ENCODE measurements around the gene TMEM250.
"Not testable (repeated sequence)": the region's sequence is repeated elsewhere in the genome, so short reads cannot be mapped to it uniquely, and the experiment has no call there.

TMEM250 gene

DNA sequence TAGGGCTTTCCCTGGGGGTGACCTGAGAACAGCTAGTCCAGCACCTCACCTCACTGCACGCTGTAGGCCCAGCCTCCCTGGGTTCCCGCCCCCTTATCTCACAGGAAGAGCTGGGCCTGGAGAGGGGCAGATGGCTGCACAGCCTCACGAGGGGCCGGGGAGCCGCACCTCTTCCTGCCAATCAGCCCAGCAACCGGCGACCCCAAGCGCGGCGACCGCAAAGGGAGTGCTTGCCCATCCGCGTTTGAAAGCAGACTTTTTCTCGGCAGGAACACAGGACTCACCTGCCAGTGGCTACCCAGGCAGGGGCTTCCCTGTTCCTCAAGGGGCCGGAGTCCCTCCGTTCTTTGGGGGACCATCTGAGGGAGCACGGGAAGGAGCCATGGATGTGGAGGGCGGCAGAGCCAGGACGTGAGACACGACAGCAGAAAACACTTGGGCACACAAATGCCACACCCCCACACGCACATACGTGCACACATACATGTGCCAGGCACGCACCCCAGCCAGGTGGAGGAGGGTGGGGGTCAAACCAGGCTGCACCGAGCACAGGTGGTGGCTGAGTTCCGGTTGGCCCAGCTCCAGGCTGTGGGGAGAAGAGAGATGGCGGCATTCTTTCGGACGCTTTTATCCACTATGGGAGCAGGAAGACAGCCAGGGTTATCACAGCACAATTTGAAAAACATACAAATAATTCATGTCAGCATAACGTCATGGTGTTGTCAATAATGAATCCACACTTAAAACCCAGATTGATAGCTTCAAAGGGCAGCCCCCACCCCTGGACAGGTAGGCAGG, 11.3 kb downstream of the TMEM250 start:
- DNase-seq (ENCODE audit: low read depth), result peak; percentile 37
- TF ChIP-seq, protein P1, sequence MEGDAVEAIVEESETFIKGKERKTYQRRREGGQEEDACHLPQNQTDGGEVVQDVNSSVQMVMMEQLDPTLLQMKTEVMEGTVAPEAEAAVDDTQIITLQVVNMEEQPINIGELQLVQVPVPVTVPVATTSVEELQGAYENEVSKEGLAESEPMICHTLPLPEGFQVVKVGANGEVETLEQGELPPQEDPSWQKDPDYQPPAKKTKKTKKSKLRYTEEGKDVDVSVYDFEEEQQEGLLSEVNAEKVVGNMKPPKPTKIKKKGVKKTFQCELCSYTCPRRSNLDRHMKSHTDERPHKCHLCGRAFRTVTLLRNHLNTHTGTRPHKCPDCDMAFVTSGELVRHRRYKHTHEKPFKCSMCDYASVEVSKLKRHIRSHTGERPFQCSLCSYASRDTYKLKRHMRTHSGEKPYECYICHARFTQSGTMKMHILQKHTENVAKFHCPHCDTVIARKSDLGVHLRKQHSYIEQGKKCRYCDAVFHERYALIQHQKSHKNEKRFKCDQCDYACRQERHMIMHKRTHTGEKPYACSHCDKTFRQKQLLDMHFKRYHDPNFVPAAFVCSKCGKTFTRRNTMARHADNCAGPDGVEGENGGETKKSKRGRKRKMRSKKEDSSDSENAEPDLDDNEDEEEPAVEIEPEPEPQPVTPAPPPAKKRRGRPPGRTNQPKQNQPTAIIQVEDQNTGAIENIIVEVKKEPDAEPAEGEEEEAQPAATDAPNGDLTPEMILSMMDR (IDR thresholded peaks at IDR 0.05; ENCODE audit: low read depth, low read length, missing control alignments), result no peak
- no peak overlapping the region for H3K4me3 ChIP-seq (ENCODE audit: low read depth, low read length)

DNA sequence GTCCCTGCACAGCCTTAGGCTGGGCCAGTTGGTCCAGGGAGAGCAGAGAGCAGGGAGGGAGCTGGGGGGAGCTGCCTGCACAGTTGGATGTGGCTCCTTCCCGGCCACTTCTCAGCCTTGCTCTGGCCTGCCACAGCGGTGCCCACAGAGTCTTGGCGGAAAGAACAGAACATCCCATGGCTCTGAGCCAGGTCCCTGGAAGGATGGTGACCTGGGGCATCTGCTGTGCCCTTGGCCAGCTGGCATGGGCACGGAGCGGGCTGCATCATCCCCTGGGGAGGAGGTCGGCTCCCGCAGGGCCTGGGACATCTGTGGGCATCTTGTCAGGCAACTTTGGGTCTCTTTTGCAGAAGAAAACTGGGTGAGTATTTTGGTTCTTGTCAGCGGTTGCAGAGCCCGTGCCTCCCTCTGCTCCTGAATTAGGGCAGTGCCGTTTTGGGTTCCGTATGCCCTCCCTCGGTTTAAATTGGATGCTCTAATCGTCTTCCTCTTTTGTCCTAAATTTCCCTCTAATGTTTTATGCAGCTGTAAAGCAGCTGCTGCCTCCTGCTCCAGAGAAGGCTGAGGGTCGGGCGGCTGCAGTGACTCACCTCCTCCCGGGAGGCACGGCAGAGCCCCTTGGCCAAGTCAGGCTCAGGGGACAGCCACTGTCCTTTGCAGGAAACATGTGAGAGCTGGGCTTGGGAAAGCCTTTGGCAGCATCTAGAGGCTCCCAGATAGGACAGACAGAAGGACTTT, 13.1 kb downstream of the TMEM250 start:
- DNase-seq (ENCODE audit: low read depth), result no peak
- no peak overlapping the region for H3K4me3 ChIP-seq (ENCODE audit: low read depth, low read length)

DNA sequence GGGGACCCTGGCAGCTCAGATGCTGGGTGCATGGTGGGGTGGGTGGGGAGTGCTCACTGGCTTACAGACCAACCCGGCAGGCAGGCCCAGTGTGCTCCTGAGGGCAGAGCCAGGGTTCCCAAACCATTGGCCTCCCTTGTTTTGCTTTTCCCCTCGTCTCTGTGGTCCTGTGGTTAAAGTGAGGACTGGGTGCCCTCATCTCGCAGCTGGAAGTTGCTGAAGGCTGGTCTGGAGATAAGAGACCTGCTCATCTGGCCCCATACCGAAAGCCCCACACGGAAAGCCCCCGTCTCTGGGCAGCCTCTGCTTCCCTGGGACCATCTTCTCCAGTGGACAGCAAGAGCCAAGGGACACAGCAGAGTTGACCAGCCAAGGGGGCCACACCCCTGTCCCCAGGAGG, 13.8 kb downstream of the TMEM250 start:
- DNase-seq (ENCODE audit: low read depth), result no peak
- no peak overlapping the region for H3K4me3 ChIP-seq (ENCODE audit: low read depth, low read length)
- TF ChIP-seq, protein P1 (IDR thresholded peaks at IDR 0.05; ENCODE audit: low read depth, low read length, missing control alignments), result no peak

More for the DNA sequence above, 13.1 kb downstream of the TMEM250 start:
- TF ChIP-seq, protein P1 (IDR thresholded peaks at IDR 0.05; ENCODE audit: low read depth, low read length, missing control alignments), result no peak

DNA sequence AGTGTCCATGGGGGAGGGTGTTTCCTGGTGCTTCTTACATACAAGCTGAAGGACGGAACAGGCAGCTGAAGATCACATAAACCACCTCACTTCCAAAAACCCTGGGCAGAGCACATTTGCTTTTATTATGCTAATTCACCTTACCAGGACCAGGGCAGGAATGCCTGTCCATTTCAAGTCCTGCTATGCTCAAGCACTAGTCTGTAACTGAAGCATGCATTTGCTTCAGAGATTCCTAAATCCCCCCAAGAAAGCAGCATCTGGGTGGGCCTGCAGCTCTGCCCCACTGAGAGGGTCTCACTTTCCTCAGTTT, 14.2 kb downstream of the TMEM250 start:
- DNase-seq (ENCODE audit: low read depth), result no peak
- no peak overlapping the region for H3K4me3 ChIP-seq (ENCODE audit: low read depth, low read length)
- TF ChIP-seq, protein P1 (IDR thresholded peaks at IDR 0.05; ENCODE audit: low read depth, low read length, missing control alignments), result no peak

DNA sequence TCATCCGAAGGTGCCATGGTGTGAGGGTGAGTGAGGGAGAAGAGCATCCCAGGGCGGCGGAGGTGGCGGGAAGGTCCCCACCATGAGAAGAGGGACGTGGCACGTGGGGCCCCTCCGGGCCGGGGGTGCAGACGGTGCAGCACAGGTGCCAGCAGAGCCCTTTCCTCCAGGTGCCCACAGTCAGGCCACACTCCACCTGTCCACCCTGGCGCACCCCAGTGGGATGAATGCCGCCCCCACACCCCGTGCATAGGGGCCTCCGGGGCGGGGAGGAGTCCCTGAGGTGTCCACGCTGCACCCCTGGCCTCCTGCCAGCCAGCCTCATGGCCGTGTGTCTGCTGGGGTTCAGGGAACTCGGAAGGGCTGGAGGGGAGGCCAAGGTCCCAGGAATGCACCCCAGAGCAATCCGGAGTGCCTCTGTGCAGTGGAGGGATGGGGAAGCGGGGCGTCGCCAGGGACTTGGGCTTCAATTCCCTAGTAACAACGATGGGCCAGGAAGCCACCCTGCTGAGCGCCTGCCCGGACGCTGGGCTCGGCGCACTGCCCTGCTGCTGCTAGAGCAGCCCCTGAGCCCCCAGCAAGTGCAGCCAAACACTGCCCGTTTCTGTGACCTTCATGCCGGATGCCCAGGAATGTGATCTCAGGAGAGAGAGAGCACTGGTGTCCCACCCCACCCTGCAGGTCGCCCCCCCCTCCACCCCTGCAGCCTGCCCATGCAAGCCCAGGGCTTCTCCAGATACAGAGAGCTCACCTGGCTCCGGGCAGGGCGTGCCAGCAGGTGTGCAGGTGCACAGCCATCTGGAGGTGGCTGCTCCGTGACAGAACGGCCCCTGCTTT, 14.8 kb downstream of the TMEM250 start:
- H3K4me3 ChIP-seq (ENCODE audit: low read depth, low read length), result no peak overlapping the region
- TF ChIP-seq, protein P1 (IDR thresholded peaks at IDR 0.05; ENCODE audit: low read depth, low read length, missing control alignments), result no peak
- DNase-seq (ENCODE audit: low read depth), result no peak

DNA sequence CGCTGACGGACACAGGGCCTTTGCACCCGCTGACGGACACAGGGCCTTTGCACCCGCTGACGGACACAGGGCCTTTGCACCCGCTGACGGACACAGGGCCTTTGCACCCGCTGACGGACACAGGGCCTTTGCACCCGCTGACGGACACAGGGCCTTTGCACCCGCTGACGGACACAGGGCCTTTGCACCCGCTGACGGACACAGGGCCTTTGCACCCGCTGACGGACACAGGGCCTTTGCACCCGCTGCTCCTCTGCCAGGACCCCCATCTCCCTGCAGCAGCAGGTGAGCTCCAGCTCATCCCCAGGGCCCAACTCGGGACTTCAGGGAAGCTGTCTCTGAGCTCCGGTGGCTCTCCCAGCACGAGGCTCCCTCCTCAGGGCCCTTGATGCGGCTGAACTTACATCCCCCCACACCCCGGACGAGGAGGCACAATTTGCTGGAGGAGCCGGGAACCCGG, 17.0 kb downstream of the TMEM250 start:
- H3K4me3 ChIP-seq (ENCODE audit: low read depth, low read length); DNase-seq (ENCODE audit: low read depth): not testable (repeated sequence)
